Amniotic stem cell (primary cell): ENCODE measurements around the gene MAGI2.

ENCODE experiments used
- DNase-seq: peaks from one replicate; lab custom pipeline; 2025; lab: John Stamatoyannopoulos, UW

MAGI2 gene

GRCh38 chr7:78178319-78178718, 1275.1 kb downstream of the MAGI2 start:
- no peak for DNase-seq

- DNase-seq = no peak
These were observed 1277.3 kb downstream of the MAGI2 start for GRCh38 chr7:78176171-78176570.

GRCh38 chr7:78175330-78176100, 1278.0 kb downstream of the MAGI2 start:
- DNase-seq = no peak

GRCh38 chr7:78173666-78174065, 1279.8 kb downstream of the MAGI2 start:
- no peak for DNase-seq

- no peak for DNase-seq
These were observed 1280.4 kb downstream of the MAGI2 start for GRCh38 chr7:78172933-78173591.

GRCh38 chr7:78172267-78172757, 1281.2 kb downstream of the MAGI2 start:
- no peak for DNase-seq

- no peak for DNase-seq
These were observed 1282.1 kb downstream of the MAGI2 start for GRCh38 chr7:78171398-78171797.

GRCh38 chr7:78170815-78171214, 1282.7 kb downstream of the MAGI2 start:
- no peak for DNase-seq

- DNase-seq = no peak
These were observed 1283.5 kb downstream of the MAGI2 start for GRCh38 chr7:78169992-78170391.

GRCh38 chr7:78168865-78169264, 1284.6 kb downstream of the MAGI2 start:
- no peak for DNase-seq

- DNase-seq = no peak
These were observed 1285.6 kb downstream of the MAGI2 start for GRCh38 chr7:78167860-78168259.

GRCh38 chr7:78165854-78166253, 1287.6 kb downstream of the MAGI2 start:
- DNase-seq = no peak

GRCh38 chr7:78165454-78165853, 1288.0 kb downstream of the MAGI2 start:
- DNase-seq = no peak

GRCh38 chr7:78164459-78164858, 1289.0 kb downstream of the MAGI2 start:
- DNase-seq = no peak

GRCh38 chr7:78161781-78162180, 1291.7 kb downstream of the MAGI2 start:
- no peak for DNase-seq

GRCh38 chr7:78159545-78159944, 1293.9 kb downstream of the MAGI2 start:
- no peak for DNase-seq

- no peak for DNase-seq
These were observed 1300.2 kb downstream of the MAGI2 start for GRCh38 chr7:78153285-78153684.

GRCh38 chr7:78151229-78151628, 1302.2 kb downstream of the MAGI2 start:
- no peak for DNase-seq

- DNase-seq = no peak
These were observed 1303.7 kb downstream of the MAGI2 start for GRCh38 chr7:78149787-78150186.

GRCh38 chr7:78148166-78148894, 1305.1 kb downstream of the MAGI2 start:
- no peak for DNase-seq

- no peak for DNase-seq
These were observed 1306.9 kb downstream of the MAGI2 start for GRCh38 chr7:78146546-78146945.

GRCh38 chr7:78143661-78144060, 1309.8 kb downstream of the MAGI2 start:
- DNase-seq = no peak
